Activated CD4-positive, alpha-beta T cell treated with anti-CD3 and anti-CD28 coated beads, Interleukin-2, amount 10 ng/mL, durations not matched to agents 7 days and 5 days (primary cell): ENCODE results near the gene PSG6. TPM values are rescaled to one million over a fixed set of nuclear protein-coding genes. Genes with fewer than 3 reads are reported as not detected.
"Not testable (repeated sequence)": the region's sequence is repeated elsewhere in the genome, so short reads cannot be mapped to it uniquely, and the experiment has no call there.

ENCODE experiments used
- CTCF ChIA-PET: fragments of 350-600 bp; sonication (Branson Sonifier 250); formaldehyde crosslinking; loops from one replicate; lab custom pipeline; 2021; ENCODE audit warnings: antibody characterized with exemption; lab: Charles Lee
- POLR2A ChIA-PET: fragments of 350-600 bp; sonication (Branson Sonifier 250); formaldehyde crosslinking; loops from one replicate; lab custom pipeline; 2021; ENCODE audit warnings: antibody characterized with exemption; lab: Charles Lee
- DNase-seq: peaks from one replicate; pipeline ENCODE4 v3.0.0-alpha.2; 2020
- H3K27ac Mint-ChIP-seq: one replicate; pipeline ENCODE4 v1.8.0; 2021; ENCODE audit warnings: mild to moderate bottlenecking, moderate library complexity, mixed read lengths
- H3K27me3 Mint-ChIP-seq: one replicate; pipeline ENCODE4 v1.8.0; 2021; ENCODE audit warnings: mixed read lengths
- H3K36me3 Mint-ChIP-seq: one replicate; pipeline ENCODE4 v1.8.0; 2021; ENCODE audit warnings: low read depth, mixed read lengths
- H3K4me1 Mint-ChIP-seq: one replicate; pipeline ENCODE4 v1.8.0; 2021; ENCODE audit warnings: mixed read lengths
- H3K4me3 Mint-ChIP-seq: one replicate; pipeline ENCODE4 v1.8.0; 2021; ENCODE audit warnings: mild to moderate bottlenecking, moderate library complexity, mixed read lengths
- H3K9me3 Mint-ChIP-seq: one replicate; pipeline ENCODE4 v1.8.0; 2021; ENCODE audit warnings: mixed read lengths
- total RNA-seq, 2 experiments: library from RNA; stranded (reverse); gene quantifications; one replicate each; pipeline ENCODE4 v1.2.3, GENCODE V29; 2021

PSG6 gene
- not detected for total RNA-seq

- H3K9me3 Mint-ChIP-seq, H3K36me3 Mint-ChIP-seq, DNase-seq, H3K27ac Mint-ChIP-seq, H3K27me3 Mint-ChIP-seq, POLR2A ChIA-PET, H3K4me1 Mint-ChIP-seq, CTCF ChIA-PET, H3K4me3 Mint-ChIP-seq: not testable (repeated sequence)
Observed at GRCh38 chr19:42917634-42918033, at the start of gene PSG6. TSS of gene PSG6 (minus strand) at chr19:42917894. CDS start at chr19:42917792, 102 bp downstream.

- Mint-ChIP-seq H3K4me3 (no peak overlapping the region), H3K4me1 (no peaks in the 10 kb centered on the region), H3K27ac (no peak overlapping the region), H3K9me3 (no peaks in the 10 kb centered on the region), H3K27me3 (no peaks in the 10 kb centered on the region), H3K36me3 (no peaks in the 10 kb centered on the region)
- ChIA-PET CTCF (no interaction called here), POLR2A (no interaction called here)
- DNase-seq: no peak
Observed at GRCh38 chr19:42965176-42965575, 47.5 kb upstream of the PSG6 start.

GRCh38 chr19:42961119-42961518, 43.4 kb upstream of the PSG6 start:
- ChIA-PET POLR2A (no interaction called here), CTCF (no interaction called here)
- H3K36me3 Mint-ChIP-seq: no peaks in the 10 kb centered on the region
- H3K4me3 Mint-ChIP-seq: no peak overlapping the region
- H3K27ac Mint-ChIP-seq: no peak overlapping the region
- H3K4me1 Mint-ChIP-seq: no peaks in the 10 kb centered on the region
- H3K9me3 Mint-ChIP-seq: no peaks in the 10 kb centered on the region
- DNase-seq: no peak
- H3K27me3 Mint-ChIP-seq: no peaks in the 10 kb centered on the region

- H3K36me3 Mint-ChIP-seq, CTCF ChIA-PET, POLR2A ChIA-PET, H3K4me1 Mint-ChIP-seq, H3K4me3 Mint-ChIP-seq, H3K27me3 Mint-ChIP-seq, H3K9me3 Mint-ChIP-seq, H3K27ac Mint-ChIP-seq, DNase-seq: not testable (repeated sequence)
Observed at GRCh38 chr19:42952126-42952525, 34.4 kb upstream of the PSG6 start.

GRCh38 chr19:42951476-42951875, 33.8 kb upstream of the PSG6 start:
- H3K27ac Mint-ChIP-seq, H3K4me3 Mint-ChIP-seq, DNase-seq, H3K36me3 Mint-ChIP-seq, CTCF ChIA-PET, H3K27me3 Mint-ChIP-seq, H3K9me3 Mint-ChIP-seq, H3K4me1 Mint-ChIP-seq, POLR2A ChIA-PET: not testable (repeated sequence)

GRCh38 chr19:42942187-42942789, 24.6 kb upstream of the PSG6 start:
- CTCF ChIA-PET: no interaction called here
- Mint-ChIP-seq H3K4me1 (no peaks in the 10 kb centered on the region), H3K27ac (no peak overlapping the region), H3K4me3 (no peak overlapping the region), H3K9me3 (no peaks in the 10 kb centered on the region), H3K36me3 (no peaks in the 10 kb centered on the region), H3K27me3 (peaks cover 8% of the 10 kb centered on the region)
- POLR2A ChIA-PET: no interaction called here
- no peak for DNase-seq

- CTCF ChIA-PET, H3K4me1 Mint-ChIP-seq, H3K9me3 Mint-ChIP-seq, POLR2A ChIA-PET, H3K36me3 Mint-ChIP-seq, H3K4me3 Mint-ChIP-seq, DNase-seq, H3K27me3 Mint-ChIP-seq, H3K27ac Mint-ChIP-seq: not testable (repeated sequence)
Observed at GRCh38 chr19:42937107-42937506, 19.4 kb upstream of the PSG6 start, which contains the start of gene PSG7. TSS of gene PSG7 (minus strand) at chr19:42937207. CDS start at chr19:42937076, 131 bp downstream.

- H3K4me1 Mint-ChIP-seq, H3K4me3 Mint-ChIP-seq, H3K27me3 Mint-ChIP-seq, H3K9me3 Mint-ChIP-seq, POLR2A ChIA-PET, H3K27ac Mint-ChIP-seq, DNase-seq, H3K36me3 Mint-ChIP-seq, CTCF ChIA-PET: not testable (repeated sequence)
Observed at GRCh38 chr19:42934726-42935125, 17.0 kb upstream of the PSG6 start.

GRCh38 chr19:42934183-42934582, 16.5 kb upstream of the PSG6 start:
- H3K27me3 Mint-ChIP-seq, H3K27ac Mint-ChIP-seq, DNase-seq, H3K9me3 Mint-ChIP-seq, H3K4me1 Mint-ChIP-seq, H3K4me3 Mint-ChIP-seq, POLR2A ChIA-PET, CTCF ChIA-PET, H3K36me3 Mint-ChIP-seq: not testable (repeated sequence)

- DNase-seq, CTCF ChIA-PET, H3K9me3 Mint-ChIP-seq, H3K27ac Mint-ChIP-seq, POLR2A ChIA-PET, H3K4me1 Mint-ChIP-seq, H3K36me3 Mint-ChIP-seq, H3K27me3 Mint-ChIP-seq, H3K4me3 Mint-ChIP-seq: not testable (repeated sequence)
Observed at GRCh38 chr19:42933412-42933811, 15.7 kb upstream of the PSG6 start.

- POLR2A ChIA-PET, H3K4me3 Mint-ChIP-seq, H3K36me3 Mint-ChIP-seq, H3K27ac Mint-ChIP-seq, DNase-seq, H3K4me1 Mint-ChIP-seq, CTCF ChIA-PET, H3K9me3 Mint-ChIP-seq, H3K27me3 Mint-ChIP-seq: not testable (repeated sequence)
Observed at GRCh38 chr19:42932485-42933101, 14.9 kb upstream of the PSG6 start.

- H3K9me3 Mint-ChIP-seq, H3K27me3 Mint-ChIP-seq, H3K27ac Mint-ChIP-seq, CTCF ChIA-PET, H3K4me1 Mint-ChIP-seq, H3K4me3 Mint-ChIP-seq, H3K36me3 Mint-ChIP-seq, POLR2A ChIA-PET: not testable (repeated sequence)
- peak; percentile 35 for DNase-seq
Observed at GRCh38 chr19:42930214-42930613, 12.5 kb upstream of the PSG6 start.

GRCh38 chr19:42928896-42929295, 11.2 kb upstream of the PSG6 start:
- Mint-ChIP-seq H3K4me3 (no peak overlapping the region), H3K27ac (no peak overlapping the region), H3K9me3 (no peaks in the 10 kb centered on the region), H3K4me1 (no peaks in the 10 kb centered on the region), H3K36me3 (no peaks in the 10 kb centered on the region), H3K27me3 (peaks cover 3% of the 10 kb centered on the region)
- POLR2A ChIA-PET: no interaction called here
- no peak for DNase-seq
- CTCF ChIA-PET: no interaction called here

GRCh38 chr19:42926781-42927180, 9.1 kb upstream of the PSG6 start:
- CTCF ChIA-PET: no interaction called here
- H3K36me3 Mint-ChIP-seq: no peaks in the 10 kb centered on the region
- H3K27ac Mint-ChIP-seq: no peak overlapping the region
- no peaks in the 10 kb centered on the region for H3K4me1 Mint-ChIP-seq
- no peak for DNase-seq
- H3K27me3 Mint-ChIP-seq: peaks cover 6% of the 10 kb centered on the region
- POLR2A ChIA-PET: no interaction called here
- H3K9me3 Mint-ChIP-seq: no peaks in the 10 kb centered on the region
- H3K4me3 Mint-ChIP-seq: no peak overlapping the region
